Hepatocyte (in vitro differentiated cells): ENCODE results near the gene TET1.
"Not testable (repeated sequence)": the region's sequence is repeated elsewhere in the genome, so short reads cannot be mapped to it uniquely, and the experiment has no call there.

Source experiments
- CTCF ChIP-seq: fragments of 200-600 bp; sonication (generic); IDR thresholded peaks from 2 replicates; pipeline ENCODE4 v1.5.1; 2016; ENCODE audit warnings: antibody characterized with exemption, mild to moderate bottlenecking; ENCODE audit not compliant: poor library complexity
- EZH2 ChIP-seq: fragments of 200-600 bp; sonication (generic); IDR thresholded peaks from 2 replicates; pipeline ENCODE4 v1.6.1; 2016; ENCODE audit warnings: antibody characterized with exemption, mild to moderate bottlenecking, borderline replicate concordance
- EZH2phosphoT487 ChIP-seq: fragments of 200-600 bp; sonication (generic); IDR thresholded peaks from one replicate; pipeline ENCODE4 v1.6.1; 2018; ENCODE audit warnings: antibody characterized with exemption, mild to moderate bottlenecking, low read depth, moderate library complexity; ENCODE audit not compliant: unreplicated experiment, severe bottlenecking

DNA sequence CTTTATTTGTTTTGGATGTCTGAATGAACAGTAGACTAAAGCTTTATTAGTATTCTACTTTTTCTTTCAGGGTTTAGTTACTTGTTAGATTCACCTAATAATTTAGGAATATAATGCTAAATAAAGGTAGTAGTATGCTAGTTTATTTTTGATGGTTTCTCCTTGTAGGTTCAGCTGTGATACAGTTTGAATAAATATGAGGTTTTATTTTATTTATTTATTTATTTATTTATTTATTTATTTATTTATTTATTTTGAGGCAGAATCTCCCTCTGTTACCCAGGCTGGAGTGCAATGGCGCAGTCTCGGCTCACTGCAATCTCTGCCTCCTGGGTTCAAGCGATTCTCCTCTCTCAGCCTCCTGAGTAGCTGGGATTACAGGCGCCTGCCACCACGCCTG is 180.5 kb downstream of the TET1 start:
- TF ChIP-seq EZH2, CTCF, EZH2phosphoT487: not testable (repeated sequence)
